ENCODE measurements around the gene GLRB.
"Not testable (repeated sequence)": the region's sequence is repeated elsewhere in the genome, so short reads cannot be mapped to it uniquely, and the experiment has no call there.

Gene GLRB

GRCh38 chr4:157141976-157142375 lies 66.0 kb downstream of the GLRB start:
- no peak for DNase-seq

- DNase-seq = no peak
Observed at GRCh38 chr4:157143369-157143768, 67.4 kb downstream of the GLRB start.

GRCh38 chr4:157151711-157152110 lies 75.8 kb downstream of the GLRB start:
- DNase-seq = no peak

GRCh38 chr4:157165935-157166610 lies 90.1 kb downstream of the GLRB start:
- DNase-seq = no peak

- no peak for DNase-seq
Observed at GRCh38 chr4:157170321-157170720, 94.4 kb downstream of the GLRB start.

DNA sequence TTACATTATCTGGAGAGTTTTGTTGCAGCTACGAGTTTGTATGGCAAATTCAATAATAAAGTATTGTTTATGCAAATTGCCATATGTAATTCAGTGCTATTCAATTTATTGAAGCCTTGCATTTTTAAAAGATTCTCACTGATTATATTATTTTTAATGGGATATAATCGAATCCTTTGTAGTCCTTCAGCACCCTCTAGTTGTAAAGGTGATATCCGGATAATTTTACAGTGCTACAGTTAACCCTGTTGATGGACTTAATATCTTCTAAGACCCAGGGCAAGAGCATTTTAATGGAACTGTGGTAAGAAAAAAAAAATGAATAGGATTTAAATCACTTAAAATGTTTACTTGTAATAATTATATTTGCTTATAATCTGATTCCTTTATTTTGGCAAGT lies 96.1 kb downstream of the GLRB start:
- no peak for DNase-seq

GRCh38 chr4:157180268-157180667 lies 104.3 kb downstream of the GLRB start:
- DNase-seq = not testable (repeated sequence)

DNA sequence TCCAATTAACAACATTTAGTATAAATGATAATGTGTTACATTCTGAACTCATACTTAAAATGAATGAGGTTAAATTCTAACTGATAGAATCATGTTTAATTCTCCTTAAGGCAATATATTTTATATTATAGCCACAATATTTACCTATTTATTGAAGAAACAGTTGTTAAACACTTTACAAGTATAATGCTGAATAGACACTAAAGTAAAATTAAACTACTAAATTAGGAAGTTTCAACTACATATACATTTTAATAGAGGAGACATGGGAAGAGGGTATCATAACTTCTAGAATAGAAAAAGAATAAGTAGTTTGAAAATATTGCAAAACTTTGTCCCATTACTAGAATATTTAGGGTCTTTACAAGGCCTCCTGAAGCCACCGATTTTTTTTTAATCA lies 108.3 kb downstream of the GLRB start:
- DNase-seq = no peak

- DNase-seq = no peak
Observed at GRCh38 chr4:157185363-157185762, 109.4 kb downstream of the GLRB start.

DNA sequence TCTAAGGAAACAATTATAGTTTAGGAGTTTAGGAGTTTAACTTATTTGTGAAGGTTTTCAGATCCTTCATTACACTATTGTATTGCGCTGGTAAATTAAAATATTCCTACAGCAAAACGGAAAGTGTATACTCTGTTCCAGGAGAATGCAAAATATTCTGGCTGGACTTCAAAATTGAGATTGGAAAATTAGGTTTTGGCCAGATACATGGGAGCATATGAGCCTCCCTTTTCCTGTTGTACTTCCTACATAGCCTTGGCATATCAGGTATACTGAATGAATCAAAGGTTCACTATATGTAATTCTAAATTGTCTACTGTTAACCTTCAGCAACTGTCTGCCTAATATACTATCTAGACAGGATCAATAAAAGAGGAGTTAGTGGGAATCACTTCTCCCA lies 119.4 kb downstream of the GLRB start:
- DNase-seq = no peak

DNA sequence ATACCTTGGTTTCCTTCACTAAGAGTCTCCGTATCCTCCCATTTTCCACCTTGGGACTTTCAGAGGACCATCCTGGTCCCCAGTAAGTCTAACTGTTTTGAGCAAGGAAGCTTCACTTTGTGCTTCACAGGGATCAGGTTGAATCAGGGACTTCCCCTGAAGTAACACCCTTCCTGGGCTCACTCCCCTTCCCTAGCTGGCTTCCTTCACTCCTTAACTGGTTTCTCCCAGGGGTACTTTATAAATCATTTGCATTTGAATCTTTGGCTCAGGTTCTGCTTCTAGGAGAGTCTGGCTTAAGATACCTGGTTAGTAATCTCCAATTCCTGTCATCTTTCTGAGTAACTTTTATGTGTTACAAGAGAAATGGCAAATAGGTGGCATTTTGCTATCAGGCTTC lies 120.1 kb downstream of the GLRB start:
- no peak for DNase-seq

- peak; percentile 74 for DNase-seq
Observed at GRCh38 chr4:157204634-157205244, 128.8 kb downstream of the GLRB start.

- DNase-seq = no peak
Observed at GRCh38 chr4:157217708-157218107, 141.8 kb downstream of the GLRB start.

DNA sequence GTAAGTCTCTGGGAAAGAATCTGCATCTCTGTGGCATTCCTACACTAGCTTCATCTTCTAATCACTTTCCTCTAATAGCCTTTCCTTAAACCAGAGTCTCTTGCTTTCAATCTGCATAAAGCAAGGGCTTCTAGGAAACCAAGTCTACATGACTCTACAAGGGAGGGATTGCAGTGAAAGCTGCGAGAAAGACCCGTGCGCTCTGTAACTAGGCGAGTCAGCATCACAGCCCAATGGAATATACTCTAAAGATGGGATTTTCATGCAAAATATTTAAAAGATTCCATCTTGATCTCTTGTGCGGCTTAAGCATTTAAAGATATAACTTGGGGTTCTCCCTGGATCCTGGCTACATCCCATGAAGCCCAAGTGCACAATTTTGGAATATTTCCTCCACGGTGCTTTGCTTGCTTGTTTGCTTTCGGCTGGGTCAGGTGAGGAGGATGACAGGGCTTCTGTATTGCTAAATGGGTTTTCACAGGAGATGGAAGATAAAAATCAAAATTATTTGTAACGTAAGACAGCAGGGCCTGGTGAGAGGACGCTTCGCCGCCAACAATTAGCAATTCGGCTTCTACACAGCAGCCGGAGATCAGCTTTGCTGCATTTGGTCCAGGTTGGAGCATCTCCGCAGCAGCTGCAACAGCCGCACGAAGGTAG lies 143.9 kb downstream of the GLRB start:
- DNase-seq = no peak

GRCh38 chr4:157220371-157220881 lies 144.5 kb downstream of the GLRB start, which contains the start of gene GRIA2:
Gene GRIA2, plus strand, starts transcription at chr4:157220728. Its CDS starts 315 bp downstream, at chr4:157221043.
- DNase-seq = peak; percentile 90

DNA sequence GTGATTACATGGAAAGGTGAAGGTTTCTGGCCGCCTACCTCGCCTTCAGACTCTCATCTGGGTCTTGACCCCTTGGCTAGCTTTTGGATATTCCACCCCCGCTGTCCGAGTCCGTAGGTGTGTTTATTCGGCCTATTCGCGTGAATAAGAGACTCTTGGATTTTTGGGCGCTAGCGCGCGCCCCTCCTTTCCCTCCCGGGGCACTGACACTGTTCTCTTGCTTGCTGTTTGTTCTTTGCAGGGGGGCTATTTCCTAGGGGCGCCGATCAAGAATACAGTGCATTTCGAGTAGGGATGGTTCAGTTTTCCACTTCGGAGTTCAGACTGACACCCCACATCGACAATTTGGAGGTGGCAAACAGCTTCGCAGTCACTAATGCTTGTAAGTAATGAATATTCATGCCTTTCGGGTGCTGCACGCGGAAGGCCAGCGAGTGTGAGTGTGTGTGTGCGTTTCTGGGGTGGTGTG lies 145.5 kb downstream of the GLRB start:
- DNase-seq = no peak

Data from islet precursor cell (in vitro differentiated cells).